Activated naive CD4-positive, alpha-beta T cell treated with anti-CD3 and anti-CD28 coated beads, Interleukin-2, amount 50 U/mL, for 16 hours (primary cell): Measurements from ENCODE around the gene LMAN1.

ENCODE experiments used
- DNase-seq: peaks from one replicate; pipeline ENCODE4 v3.0.0-alpha.2; 2020

Gene LMAN1

GRCh38 chr18:59301929-59302328, 57.1 kb downstream of the LMAN1 start:
- DNase-seq, result no peak

- DNase-seq, result no peak
Measured at GRCh38 chr18:59300676-59301285, 58.3 kb downstream of the LMAN1 start.

- no peak for DNase-seq
Measured at GRCh38 chr18:59298871-59299270, 60.2 kb downstream of the LMAN1 start.

- no peak for DNase-seq
Measured at GRCh38 chr18:59293317-59293716, 65.7 kb downstream of the LMAN1 start.

- DNase-seq, result no peak
Measured at GRCh38 chr18:59286341-59286740, 72.7 kb downstream of the LMAN1 start.

- no peak for DNase-seq
Measured at GRCh38 chr18:59282341-59282740, 76.7 kb downstream of the LMAN1 start.

GRCh38 chr18:59279722-59280121, 79.3 kb downstream of the LMAN1 start:
- no peak for DNase-seq

GRCh38 chr18:59279193-59279592, 79.9 kb downstream of the LMAN1 start:
- no peak for DNase-seq

- DNase-seq, result no peak
Measured at GRCh38 chr18:59278793-59279192, 80.3 kb downstream of the LMAN1 start.
